A549 (cell line): Measurements from ENCODE around the gene CBX5.

Source experiments
- CTCF ChIP-seq: fragments of >200 bp; sonication (Bioruptor Twin); formaldehyde crosslinking; IDR thresholded peaks from 3 replicates; pipeline ENCODE4 v1.5.1; 2016
- POLR2A ChIP-seq: IDR thresholded peaks from 2 replicates; pipeline ENCODE4 v1.6.1; 2012; ENCODE audit warnings: mild to moderate bottlenecking, low read length

- TF ChIP-seq POLR2A (no peak), CTCF (no peak)
These were observed 9.6 kb downstream of the CBX5 start for GRCh38 chr12:54270345-54270744.
